NCI-H82 treated with DMSO at 0.1 percent for 48 hours (cell line): Measurements from ENCODE around the gene C14orf180.

ENCODE experiments used
- DNase-seq: peaks from one replicate; lab custom pipeline; 2025; ENCODE audit not compliant: unreplicated experiment; lab: John Stamatoyannopoulos, UW

The C14orf180 gene

DNA sequence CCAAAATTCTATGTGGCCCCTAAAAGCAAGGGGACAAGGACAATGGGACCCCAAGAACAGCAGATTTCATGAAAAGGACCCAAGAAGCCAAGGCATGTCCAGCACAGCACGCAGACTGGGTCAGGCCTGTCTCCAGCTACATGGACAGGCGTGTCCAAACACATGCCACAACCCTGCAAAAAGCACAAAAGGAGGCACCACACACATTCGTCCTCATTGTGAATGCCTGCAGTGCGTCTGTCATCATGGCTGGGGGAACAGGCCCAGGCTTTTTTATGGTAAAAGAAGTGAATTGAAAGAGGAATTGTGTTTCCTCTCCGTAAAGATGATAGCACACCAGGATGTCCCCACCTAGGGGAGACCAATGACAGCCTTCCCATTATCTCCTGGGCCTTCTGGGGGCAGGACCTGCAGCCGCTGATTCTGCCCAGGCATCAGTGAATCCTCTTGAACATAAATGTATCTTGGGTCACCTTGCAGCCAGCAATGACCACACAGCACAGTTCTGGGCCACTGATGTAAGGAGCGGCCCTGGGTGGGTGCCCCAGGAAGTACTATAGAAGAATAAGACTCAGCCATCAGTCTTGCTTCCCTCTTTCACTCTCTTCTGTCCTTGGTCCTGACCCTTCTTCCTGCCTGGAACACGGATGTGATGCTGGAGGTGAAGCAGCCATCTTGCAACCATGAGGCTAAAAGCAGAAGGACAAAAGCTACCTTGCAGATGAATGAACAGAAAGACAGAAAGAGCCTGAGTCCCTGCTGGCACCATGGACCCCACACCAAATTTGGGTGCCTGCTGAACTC is 29.8 kb upstream of the C14orf180 start:
- DNase-seq: no peak

DNA sequence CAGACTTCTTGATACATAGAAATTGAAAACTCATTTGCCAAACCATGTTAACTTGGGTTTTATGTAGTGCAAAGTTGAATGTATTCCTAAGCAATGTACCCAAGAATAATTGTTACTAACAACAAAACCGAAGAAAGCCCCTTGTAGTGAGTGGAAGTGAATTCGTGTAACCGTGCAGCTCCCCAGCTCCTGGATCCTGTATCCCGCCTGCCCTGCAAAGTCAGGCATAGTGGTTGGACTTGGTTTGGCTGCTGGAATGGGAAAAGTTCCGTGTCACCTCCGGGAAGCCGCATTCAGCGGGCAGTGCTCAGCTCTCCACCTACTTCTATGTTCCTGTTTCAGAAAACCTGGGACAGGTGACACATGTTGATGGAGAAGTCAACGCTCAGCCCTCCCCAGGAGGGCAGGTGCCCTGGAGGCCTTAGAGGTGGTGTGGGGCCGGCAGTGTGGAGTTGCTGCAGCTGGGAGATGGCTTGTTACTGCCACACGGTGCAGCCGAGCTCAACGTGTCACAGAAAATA is 29.2 kb upstream of the C14orf180 start:
- DNase-seq: no peak

DNA sequence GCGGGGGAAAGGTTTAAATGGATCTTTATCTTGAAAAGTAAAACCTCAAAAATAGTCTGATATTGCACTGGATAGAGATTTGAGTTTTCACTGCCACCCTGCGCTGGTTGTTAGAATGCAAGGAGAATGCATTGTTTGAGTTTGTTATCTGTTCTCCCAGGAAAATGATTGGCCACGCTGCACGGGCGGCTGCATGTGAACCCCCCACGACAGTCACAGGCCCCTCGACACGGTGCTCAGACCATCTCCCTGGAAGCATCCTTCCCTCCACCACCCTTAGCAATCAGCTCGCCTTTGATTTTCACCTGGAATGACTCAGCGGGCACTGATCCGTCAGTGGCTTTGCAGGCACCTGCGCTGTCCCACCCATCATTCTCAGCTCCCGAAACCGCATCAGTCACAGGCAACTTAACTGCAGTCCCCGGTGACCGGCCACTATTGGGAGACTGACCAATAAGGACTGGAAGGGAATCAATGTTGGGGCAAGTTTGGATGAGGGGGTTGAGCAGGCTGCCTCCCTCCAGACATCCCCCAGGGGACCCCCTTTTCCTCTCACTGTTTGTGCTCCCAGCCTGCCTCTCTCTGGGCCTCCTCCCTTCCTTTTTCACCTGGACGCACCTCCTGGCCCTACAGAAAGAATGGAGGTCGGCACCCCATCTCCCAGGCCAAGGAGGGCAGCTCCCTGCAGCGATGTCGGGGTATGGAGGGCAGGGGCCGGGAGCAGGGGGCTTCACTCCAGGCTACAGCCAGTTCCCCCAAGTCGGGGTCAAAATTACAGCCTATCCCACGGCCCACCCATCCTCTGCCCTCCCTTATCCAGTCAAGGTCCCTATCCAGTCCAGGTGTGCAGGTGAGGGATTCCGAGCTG is 28.5 kb upstream of the C14orf180 start:
- DNase-seq: no peak

DNA sequence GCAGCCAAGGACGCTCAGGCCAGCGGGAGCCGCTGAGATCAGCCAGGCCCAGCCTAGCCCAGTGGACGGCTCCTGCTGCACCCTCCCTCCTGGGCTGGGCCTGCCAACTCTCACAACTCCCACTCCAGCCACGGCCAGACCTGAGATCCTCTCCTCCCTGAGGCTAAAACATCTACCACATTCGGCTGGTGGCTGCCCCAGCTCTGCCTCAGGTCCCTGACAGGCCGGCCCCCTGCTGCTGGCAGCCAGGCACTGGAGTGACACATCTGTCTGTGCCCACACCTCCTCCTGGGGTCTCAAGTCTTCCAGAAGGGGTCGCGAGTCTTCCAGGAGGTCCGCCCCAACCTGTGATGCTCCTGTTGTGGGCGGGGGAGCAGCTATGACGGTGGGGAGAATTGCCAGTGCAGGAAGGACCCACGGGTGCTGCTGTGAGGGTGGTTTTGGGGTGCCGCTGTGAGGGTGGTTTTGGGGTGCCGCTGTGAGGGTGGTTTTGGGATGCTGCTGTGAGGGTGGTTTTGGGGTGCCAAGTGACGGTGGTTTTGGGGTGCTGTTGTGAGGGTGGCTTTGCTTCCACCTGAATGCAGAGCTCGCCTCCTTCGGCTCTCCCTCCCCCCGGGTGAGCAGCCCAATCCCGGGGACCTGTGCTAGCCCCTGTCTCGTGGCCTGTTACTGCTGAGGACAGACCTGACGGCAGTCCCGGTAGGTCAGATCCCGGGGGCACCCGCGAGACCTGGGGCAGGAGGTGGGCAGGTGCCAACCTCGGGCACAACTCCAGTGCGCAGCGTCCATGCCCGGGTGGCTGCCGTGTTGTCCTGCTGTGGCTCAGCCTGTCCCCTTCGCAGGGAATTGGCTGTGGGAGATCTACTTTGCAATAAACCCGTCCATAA is 27.5 kb upstream of the C14orf180 start:
- no peak for DNase-seq

DNA sequence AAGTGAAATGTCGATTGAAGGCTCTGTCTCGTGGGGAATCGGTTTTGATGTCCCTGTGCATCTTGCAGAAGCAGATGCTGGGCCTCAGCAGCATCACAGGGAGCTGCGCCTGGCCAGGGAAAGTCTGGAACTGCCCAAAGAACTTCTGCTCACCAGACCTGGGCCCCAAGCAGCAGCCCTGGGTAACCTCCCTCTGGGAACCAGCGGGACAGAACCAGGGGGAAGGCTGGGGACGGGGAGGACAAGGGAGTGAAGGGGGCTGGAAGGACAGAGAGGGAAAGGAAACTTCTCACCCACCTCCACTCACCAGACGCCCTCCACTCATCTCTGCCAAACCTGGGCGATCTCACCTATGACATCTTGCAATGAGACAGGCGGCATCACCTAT is 26.8 kb upstream of the C14orf180 start:
- DNase-seq: no peak

DNA sequence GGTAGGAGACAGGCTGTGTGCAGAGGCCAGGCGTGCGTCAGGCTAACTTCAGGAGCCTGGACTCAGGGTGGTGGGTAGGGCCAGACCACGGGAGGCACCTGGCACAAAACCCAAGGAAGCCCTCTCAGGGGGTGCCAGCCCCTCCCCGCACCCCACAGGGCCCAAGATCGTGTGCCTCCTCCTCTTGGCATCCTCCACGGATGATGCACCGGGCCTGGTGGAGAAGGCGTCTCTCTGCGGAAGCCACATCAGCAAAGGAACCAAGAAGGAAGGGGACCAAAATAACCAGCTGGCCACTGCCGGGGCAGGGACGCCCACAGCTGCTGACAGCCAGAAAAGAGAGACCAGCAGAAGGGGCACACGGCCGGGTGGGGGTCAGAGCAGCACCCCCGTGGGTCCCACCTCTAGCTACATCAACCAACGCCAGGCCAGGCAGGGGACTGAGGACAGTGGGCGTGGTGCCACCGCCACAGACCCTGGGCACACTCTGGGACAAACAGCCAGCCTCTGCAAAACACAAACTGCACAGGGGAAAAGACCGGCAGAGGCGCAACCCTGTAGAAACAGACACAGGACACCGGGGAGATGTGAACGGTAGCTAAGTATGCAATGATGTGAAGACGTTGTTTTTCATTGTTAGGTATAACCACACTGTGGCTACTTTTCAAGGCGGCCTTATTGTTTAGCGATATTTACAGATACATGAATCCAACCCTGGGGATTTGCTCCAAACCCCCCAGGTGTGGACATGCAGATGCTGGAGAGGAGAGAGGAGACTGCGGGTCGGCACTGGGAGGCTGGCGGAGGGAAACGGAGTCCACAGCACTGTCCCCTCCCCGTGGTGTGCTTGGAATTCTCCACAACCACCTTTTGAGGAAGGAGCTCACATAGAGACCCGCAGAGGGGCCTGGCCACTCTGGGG is 26.1 kb upstream of the C14orf180 start:
- DNase-seq: no peak

DNA sequence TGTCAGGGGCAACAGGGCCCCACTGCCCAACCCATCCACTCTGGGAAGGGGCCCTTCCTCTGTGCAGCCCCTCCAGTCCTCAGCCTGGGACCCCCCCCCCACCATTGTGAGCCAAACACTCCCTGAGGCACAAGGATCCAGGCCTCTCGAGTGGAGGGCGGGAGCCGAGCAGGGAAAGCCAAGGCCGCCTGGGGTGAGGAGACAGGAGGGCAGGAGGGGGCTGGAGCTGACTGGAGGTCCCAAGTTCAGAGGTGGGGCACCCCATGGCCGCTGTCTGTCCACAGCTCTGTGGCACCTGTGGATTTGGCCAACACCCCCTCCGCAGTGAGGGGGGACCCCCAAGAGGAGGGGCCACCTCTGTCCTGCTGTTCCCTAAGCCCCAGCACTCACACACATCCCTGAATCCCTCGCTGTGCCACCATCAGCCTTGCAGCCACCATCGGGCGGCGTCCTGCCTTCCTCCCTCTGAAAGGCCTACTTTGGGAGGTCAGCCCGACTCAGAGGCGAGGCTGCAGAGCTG is 25.4 kb upstream of the C14orf180 start:
- no peak for DNase-seq

DNA sequence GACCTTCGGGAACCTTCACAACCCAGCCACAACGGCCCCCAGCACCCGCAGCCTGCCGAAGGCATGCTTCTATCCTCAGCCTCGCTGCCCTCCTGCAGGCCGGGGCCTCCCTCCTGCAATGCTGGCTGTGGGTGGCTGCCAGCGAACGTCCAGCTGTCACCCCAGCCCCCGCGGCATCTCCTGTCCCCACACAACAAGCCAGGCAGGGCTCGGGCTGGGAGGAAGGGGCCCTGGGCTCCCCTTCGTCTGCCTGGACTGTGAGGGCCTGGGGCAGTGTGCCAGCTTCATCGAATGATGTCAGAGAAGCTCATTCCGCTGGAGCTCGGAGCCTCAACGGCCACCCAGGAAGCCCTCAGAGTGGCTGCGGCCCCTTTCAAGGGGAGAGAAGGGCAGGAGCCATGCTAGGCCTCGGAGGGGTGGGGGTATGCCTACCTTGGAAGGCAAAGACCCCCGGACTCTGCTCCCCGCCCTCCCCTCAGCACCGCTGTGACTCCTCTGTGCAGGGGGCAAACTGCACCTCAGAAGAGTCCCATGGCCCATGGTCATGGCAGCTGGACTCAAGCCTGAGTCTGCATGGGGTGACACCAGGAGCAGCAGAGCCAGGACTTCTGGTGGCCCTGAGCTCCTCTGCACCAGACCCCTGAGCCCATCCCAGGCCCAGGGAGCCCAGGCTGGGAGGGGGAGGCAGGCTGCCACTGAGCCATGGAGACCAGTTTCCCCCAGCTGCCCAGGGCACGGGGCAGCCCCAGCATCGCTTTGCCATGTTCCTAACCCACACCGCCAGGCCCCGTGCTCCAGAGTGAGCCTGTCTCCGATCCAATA is 24.7 kb upstream of the C14orf180 start:
- DNase-seq: no peak

DNA sequence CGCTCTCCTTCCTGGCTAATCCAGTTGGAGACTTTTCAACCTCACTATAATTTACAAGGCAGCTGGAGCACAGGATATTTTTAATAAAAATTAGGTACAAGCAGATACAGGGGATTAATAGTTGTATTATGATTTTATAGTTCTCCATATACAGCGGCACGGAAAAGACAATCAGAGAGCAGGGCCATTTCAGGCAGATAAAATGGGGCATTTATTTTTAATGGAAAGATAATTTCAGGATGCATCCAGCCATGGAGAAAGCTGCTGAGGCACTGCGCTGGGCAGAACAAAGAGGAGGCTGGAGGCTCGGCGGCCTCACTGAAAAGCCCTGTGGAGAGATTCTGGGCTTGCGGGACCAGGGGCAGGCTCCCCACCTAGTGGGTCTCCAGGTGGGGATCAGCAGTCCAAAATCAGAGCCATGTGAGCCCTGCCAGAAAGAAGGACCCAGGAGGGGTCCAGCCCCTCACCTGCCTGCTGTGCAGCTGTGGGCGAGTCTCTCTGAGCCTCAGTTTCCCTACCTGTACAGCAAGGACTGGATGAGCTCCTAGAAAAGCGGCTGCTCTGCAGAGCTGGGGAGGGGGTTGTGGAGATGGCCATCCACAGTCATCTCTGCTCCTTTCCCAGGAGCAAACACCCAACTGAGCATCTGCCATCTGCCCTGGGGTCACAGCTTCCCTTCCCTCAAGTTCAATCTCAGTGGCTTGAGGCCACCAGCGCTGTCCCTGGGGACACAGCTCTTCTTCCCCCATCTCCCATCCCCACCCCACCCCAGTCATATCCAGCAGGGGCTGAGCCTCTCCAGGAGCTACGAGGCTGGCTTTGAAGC is 23.9 kb upstream of the C14orf180 start:
- DNase-seq: no peak

DNA sequence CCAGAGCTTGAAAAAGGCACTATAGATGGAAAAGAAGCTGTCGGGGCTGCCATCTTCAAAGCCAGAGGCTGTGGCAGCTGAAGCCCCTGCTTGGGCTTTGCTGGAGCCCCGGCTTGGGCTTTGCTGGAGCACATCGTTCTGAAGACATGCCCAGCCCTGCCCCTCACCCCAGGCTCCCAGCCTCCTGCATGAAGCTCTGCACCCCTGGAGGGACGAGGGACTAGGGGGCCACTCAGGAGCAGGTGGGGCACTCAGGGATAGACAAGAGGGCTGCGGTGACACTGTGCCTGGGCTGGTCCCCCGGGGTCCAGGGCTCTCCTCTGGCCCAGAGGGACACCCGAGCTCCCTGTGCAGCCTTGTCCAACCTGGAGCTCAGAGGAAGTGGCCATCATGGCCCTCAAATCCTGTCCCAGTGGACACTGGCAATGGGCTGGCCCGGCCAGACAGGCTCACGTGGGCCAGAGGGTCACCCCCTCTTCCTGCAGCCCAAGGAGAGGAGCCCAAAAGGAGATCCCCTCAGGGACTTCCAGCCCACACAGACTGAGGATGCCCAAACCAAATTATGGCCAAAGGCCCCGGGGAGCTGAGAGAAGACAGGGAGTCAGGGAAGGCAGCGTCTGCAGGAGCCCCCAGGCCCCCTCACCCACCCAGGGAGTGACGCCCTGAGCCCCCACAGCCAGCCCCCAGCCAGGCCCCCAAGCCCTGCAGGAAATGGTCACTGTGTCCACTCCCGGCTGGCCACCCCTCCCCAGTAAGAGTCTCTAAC is 23.1 kb upstream of the C14orf180 start:
- DNase-seq: no peak

DNA sequence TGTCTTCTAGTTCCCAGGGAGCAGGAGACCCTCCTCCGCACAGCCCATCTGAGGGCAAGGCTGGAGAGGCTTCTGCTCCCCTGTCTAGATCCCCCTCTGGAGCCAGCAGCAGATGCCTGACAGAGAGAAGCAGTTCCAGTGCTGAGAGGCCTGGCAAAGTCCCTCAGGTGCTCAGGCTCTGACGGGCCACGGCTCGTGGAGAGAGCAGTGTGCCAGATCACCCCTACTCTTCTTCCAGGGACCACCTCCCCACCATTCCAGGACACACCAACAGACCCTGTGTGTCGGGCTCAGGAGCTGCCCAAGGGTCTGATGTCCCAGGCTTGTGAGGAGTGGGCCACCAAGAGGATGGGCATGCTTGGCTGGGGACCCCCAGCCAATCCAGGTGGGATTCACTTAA is 22.5 kb upstream of the C14orf180 start:
- DNase-seq: no peak

DNA sequence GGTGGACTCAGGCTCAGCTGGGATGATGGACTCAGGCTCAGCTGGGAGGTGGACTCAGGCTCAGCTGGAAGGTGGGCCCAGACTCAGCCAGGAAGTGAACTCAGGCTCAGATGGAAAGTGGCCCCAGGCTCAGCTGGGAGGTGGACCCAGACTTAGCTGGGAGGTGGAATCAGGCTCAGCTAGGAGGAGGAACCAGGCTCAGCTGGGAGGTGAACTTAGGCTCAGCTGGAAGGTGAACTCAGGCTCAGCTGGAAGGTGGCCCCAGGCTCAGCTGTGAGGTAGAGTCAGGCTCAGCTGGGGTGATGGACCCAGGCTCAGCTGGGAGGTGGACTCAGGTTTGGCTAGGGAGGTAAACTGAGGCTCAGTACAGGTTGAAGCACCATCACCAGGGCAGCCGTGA is 21.8 kb upstream of the C14orf180 start:
- DNase-seq: no peak

DNA sequence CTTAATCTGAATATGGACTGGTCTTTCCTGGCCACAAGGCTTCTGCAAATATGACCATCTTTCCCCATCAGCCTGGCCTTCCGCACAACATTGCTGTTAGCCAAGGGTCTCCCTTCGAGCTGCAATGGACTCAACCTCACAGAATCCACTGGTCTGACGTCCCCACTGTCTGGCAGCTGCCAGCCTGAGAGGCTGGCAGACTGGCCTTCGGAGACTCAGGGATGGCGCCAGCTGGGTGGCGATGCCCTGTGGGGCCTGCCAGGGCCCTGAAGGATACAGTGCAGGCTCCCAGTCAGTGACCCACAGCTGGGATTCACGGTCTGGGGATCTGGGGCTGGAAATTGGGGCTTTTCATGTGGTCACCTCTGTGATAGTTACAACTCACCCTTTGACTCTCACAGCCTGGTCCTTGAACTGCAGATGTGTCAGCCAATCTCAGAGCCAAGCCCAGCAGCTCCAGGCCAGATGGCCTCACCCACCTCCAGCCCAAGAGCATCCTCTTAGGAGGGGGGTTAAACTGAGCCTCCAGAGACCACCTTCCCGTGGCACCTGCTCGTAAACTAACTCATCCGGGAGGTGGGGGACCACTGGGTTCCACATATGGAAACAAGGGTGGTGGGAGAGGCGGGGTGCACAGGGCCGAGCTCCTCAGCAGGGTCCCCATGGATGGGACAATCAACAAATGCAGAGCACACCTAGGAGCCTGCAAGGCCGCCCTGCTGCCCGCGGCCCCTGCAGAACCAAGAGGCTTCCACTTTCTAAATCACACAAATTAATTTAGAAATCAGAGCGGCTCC is 21.1 kb upstream of the C14orf180 start:
- no peak for DNase-seq

DNA sequence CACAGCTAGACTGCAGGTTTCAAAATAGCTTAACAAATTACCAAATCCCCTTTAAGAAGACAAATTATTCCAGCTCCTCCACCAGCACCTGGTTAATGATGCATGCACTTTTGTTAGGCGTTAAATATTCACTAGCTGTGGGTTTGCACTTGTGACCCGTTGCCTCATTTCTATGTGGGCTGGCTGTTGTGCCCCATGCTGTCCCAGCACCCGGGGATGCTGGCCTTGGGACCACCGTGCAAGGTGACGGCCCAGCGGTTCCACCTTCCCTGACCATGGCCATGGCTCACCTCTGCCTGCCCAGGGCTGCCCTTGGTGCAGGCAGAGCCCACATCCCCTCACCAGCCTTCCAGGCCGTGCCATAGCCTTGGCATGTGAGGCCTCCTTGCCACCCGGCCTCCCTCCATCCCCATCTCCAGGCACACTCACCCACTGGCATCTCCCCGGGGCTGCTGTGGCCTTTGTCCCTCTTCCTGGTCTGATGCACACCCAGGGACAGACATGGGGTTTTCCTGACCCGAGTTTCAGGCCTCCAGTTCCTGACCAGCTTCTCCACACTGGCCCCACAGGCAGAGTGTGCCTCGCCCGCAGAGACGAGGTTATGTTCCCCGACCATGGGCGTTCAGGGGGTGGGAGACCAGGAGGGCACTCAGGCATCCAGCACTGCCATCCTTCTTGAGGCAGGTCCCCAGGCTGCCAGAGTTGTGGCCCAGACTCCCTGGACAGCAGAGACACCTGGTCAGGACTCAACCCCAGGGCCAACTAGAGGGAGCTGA is 20.3 kb upstream of the C14orf180 start:
- DNase-seq: no peak

DNA sequence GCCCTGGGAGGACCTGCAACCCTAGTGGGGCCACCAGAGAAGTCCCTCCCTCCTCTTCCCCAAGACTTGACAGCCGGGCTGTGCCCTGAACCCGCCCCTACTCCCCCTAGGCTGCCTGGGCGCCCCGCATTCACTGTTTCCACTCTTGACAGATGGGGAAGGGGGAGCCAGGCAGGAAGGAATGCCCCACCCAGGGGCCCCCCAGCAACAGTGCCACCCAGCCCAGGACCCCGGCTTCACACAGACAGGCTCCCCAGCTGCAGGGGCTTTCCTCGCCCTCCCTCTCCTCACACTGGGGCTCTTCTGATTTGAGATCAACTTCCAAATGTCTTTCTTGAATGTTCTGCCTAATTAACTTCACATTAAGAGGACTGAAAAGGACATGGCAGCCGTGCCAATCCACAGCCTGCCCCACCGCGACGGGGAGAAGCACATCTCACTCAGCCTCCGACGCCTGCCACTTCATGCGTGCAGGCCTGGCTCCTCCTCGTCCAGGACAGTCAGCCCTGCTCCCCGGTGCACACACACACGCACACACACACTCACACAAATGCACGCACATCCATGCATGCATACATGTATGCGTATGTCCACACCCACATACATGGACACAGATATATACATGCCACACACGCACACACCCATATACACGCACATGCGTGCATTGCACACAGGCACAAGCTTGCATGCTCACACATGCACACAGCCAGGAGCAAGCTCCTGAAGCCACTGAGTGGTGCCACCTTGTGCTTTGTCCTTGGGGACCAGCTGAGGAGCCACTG is 19.6 kb upstream of the C14orf180 start:
- DNase-seq: no peak
